ENCODE results near the gene ETV6.
A peak's percentile ranks its signal among the peaks of the same experiment; 100 is the strongest.

The ETV6 gene

DNA sequence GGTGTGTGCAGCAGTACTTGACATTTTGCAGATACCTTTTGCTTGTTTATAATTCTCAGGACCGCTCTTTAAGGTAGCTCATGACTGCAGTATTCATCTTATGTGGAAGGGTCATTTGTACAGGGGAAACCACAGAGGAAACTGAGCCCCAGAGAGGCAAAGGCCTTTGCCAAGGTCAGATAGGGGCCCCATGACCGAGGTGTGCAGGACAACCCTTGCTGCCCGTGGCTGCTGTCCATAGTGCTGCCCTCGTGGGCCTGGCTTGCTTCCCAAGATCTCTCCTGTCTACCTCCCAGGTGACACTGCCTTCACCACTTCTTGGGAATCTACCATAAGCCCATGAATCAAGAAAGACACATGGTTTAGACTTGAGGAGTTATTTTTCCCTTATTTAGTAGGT lies 222.6 kb downstream of the ETV6 start:
- in situ Hi-C loops (cut with MboI; ENCODE audit: low sequenced_read_pairs, unreplicated experiment) = no loop called here

DNA sequence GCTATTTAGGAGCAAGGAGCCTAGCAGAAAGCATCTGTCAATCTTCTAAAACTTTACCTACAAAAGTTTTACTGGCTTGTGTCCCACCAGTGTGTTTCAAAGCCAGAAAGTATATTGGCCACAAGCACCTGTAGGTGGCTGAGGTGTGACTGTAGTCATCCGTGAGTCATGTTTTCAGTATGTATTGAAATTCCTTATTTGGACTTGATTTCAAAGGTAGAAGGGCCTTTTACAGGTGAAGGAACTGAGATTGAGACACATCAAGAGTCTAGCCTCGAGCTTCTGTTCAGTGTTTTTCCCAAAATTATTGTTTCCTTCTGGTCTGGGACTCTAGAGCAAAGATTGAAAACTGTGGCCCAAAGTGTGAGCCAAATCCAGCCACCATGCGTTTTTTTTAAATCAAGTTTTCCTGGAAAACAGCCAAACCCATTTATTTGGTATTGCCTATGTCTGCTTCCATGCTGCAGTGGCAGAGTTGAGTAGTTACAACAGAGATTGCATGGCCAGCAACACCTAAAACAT lies 226.0 kb downstream of the ETV6 start:
- peak; percentile 42 for DNase-seq (ENCODE audit: low spot score)
- TF ChIP-seq, protein P1, sequence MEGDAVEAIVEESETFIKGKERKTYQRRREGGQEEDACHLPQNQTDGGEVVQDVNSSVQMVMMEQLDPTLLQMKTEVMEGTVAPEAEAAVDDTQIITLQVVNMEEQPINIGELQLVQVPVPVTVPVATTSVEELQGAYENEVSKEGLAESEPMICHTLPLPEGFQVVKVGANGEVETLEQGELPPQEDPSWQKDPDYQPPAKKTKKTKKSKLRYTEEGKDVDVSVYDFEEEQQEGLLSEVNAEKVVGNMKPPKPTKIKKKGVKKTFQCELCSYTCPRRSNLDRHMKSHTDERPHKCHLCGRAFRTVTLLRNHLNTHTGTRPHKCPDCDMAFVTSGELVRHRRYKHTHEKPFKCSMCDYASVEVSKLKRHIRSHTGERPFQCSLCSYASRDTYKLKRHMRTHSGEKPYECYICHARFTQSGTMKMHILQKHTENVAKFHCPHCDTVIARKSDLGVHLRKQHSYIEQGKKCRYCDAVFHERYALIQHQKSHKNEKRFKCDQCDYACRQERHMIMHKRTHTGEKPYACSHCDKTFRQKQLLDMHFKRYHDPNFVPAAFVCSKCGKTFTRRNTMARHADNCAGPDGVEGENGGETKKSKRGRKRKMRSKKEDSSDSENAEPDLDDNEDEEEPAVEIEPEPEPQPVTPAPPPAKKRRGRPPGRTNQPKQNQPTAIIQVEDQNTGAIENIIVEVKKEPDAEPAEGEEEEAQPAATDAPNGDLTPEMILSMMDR (IDR thresholded peaks at IDR 0.05; ENCODE audit: borderline replicate concordance, control extremely low read depth, extremely low read depth, insufficient read depth, missing control alignments) = no peak
- in situ Hi-C loops (cut with MboI; ENCODE audit: low sequenced_read_pairs, unreplicated experiment) = no loop called here

More for the DNA sequence above, 222.6 kb downstream of the ETV6 start:
- DNase-seq (ENCODE audit: low spot score) = no peak
- TF ChIP-seq, protein P1 (IDR thresholded peaks at IDR 0.05; ENCODE audit: borderline replicate concordance, control extremely low read depth, extremely low read depth, insufficient read depth, missing control alignments) = no peak

DNA sequence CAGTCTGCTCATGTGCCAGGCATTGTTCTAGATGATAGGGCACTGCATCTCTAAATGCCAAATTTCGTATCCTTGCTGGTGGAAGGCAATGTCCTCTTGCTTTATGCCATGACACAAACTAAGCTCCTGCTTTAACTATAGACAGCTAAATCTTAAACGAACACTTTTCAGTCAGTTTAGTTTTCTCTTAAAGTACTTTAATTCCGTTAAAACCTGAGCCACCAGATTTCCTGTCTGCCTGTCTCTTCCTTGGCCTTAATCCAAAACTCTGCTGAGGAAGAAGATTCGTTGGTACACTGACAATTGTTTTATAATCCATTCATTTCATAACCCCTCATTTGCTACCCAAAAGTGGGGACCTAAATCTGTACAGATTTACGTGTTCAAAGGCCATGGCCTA lies 226.8 kb downstream of the ETV6 start:
- TF ChIP-seq, protein P1 (IDR thresholded peaks at IDR 0.05; ENCODE audit: borderline replicate concordance, control extremely low read depth, extremely low read depth, insufficient read depth, missing control alignments) = no peak
- DNase-seq (ENCODE audit: low spot score) = no peak
- in situ Hi-C loops (cut with MboI; ENCODE audit: low sequenced_read_pairs, unreplicated experiment) = no loop called here

DNA sequence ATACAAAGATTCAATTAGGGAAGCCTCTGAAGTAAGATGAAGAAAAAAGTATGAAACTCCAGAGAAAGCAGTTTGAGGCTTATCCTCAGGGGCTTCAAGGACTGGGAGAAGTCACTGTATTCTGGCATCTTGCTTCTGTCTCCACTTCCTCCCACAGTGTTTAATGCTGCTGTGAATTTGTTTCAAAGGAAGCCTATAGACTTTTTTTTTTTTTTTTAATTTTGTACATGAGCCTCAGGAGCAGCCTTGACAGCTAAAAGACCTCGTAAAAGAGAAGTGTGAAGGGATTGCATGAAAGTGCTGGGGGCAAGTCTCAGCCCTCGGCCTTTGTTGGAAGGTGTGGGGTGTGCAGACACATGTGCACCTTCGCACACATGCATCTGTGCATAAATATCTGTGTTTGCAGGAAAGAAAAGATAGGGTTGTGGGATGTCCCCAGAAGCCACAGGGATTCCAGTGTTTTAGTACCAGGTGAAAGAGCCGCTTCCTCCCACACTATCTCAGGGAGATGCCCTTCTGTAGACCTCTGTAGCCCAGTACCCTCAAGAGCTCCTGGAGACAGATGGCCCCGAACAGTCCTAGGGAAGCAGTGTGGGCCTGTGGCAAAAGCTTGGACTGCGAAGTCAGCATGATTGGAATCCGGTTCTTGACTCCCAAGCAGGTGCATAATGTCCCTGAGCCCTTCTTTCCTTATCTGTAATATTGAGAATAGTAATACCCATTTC lies 227.8 kb downstream of the ETV6 start:
- in situ Hi-C loops (cut with MboI; ENCODE audit: low sequenced_read_pairs, unreplicated experiment) = no loop called here
- TF ChIP-seq, protein P1 (IDR thresholded peaks at IDR 0.05; ENCODE audit: borderline replicate concordance, control extremely low read depth, extremely low read depth, insufficient read depth, missing control alignments) = no peak
- DNase-seq (ENCODE audit: low spot score) = no peak

DNA sequence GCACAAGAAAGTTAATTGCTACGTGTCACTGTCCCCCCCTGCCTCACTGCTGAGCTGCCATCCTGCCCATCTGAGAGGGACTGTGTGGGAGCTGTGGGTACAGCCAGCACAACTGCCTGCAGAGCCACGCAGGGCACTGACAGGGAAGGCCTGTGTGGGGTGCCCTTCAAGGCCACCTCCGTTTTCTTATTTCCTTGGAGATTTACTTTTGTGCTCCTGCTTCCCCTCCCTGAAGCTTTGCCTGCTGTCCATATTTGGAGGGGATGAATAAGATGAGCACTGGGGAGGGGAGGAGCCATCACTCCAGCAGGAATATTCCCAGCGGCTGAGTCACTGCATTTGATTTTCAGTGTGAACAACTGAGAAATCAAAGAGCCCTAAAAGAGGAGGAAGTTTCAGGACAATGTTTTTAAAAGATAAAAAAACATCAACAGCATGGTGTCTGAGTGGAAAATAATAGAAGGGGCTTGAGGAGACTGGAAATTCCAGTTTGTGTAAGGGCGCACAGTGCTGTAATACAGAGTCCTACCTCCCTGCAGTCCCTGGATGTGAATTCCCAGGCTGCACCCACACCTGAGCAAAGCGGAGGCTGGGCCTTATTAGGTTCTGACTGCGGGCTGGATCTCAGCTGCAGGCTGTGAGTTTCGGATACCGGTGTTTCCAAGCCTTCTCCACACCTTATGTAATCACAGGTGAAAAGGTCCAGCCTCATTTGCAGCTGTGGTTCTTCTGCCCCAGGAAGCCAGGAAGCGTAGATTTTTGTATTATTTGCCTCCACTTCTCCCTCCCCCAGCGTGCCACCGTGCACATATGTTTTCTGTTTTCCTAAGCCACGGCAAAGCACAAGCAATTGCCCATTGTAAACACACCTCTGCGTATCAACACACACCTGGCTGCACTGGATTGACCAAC lies 228.7 kb downstream of the ETV6 start:
- TF ChIP-seq, protein P1 (IDR thresholded peaks at IDR 0.05; ENCODE audit: borderline replicate concordance, control extremely low read depth, extremely low read depth, insufficient read depth, missing control alignments) = no peak
- no peak for DNase-seq (ENCODE audit: low spot score)
- in situ Hi-C loops (cut with MboI; ENCODE audit: low sequenced_read_pairs, unreplicated experiment) = no loop called here

DNA sequence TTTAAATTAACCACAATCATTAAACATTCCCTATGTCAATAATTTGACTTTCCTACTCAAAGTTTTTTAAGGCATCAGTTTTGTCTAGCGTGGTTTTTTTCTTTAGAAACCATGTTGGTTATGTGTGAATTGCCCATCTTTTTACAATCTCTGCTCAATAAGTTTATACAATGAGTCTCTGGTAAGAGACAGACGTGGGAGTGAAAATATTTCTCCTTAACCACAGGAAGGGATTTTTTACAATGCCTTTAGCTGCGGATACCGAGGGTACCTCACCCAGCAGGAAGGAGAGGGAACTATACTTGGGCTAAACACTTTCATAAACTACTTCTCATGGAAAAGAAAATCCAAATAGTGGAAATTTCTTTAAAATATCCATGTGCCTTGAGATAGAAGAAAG lies 229.8 kb downstream of the ETV6 start:
- no peak for DNase-seq (ENCODE audit: low spot score)
- in situ Hi-C loops (cut with MboI; ENCODE audit: low sequenced_read_pairs, unreplicated experiment) = no loop called here
- TF ChIP-seq, protein P1 (IDR thresholded peaks at IDR 0.05; ENCODE audit: borderline replicate concordance, control extremely low read depth, extremely low read depth, insufficient read depth, missing control alignments) = no peak

All from GM13976 (cell line).